Naive B cell (primary cell): ENCODE results near the gene SPI1. TPM values are rescaled to one million over a fixed set of nuclear protein-coding genes. Genes with fewer than 3 reads are reported as not detected.

Experiments used
- ATAC-seq, 2 donors: fragments of 150-1000 bp; cut with Tn5 transposase; 2 replicates each; pipeline ENCODE4 v1.10.0; 2021; ENCODE audit warnings: low read depth in 2 of 2, mild to moderate bottlenecking in 2 of 2, moderate library complexity in 2 of 2
- DNase-seq: peaks from one replicate; pipeline ENCODE4 v3.0.0; 2022
- H3K27ac Mint-ChIP-seq, 6 donors: one replicate each; pipeline ENCODE4 v1.8.0; 2020 to 2022; ENCODE audit warnings: mild to moderate bottlenecking in 6 of 6, mixed read lengths in 6 of 6, moderate library complexity in 5 of 6, inconsistent platforms in 2 of 6
- H3K27me3 Mint-ChIP-seq, 3 donors: one replicate each; pipeline ENCODE4 v1.8.0; 2021 to 2022; ENCODE audit warnings: mixed read lengths in 3 of 3, mild to moderate bottlenecking in 1 of 3
- H3K36me3 Mint-ChIP-seq, 2 donors: one replicate each; pipeline ENCODE4 v1.8.0; 2020 to 2022; ENCODE audit warnings: mixed read lengths in 2 of 2, inconsistent platforms in 1 of 2, mild to moderate bottlenecking in 1 of 2
- H3K4me1 Mint-ChIP-seq, 3 donors: one replicate each; pipeline ENCODE4 v1.8.0; 2020 to 2022; ENCODE audit warnings: mixed read lengths in 3 of 3, inconsistent platforms in 1 of 3, mild to moderate bottlenecking in 1 of 3, moderate library complexity in 1 of 3
- H3K4me3 Mint-ChIP-seq, 8 donors: one replicate each; pipeline ENCODE4 v1.8.0; 2020 to 2022; ENCODE audit warnings: mild to moderate bottlenecking in 8 of 8, mixed read lengths in 8 of 8, moderate library complexity in 8 of 8, inconsistent platforms in 2 of 8
- H3K9me3 Mint-ChIP-seq, 7 donors: one replicate each; pipeline ENCODE4 v1.8.0; 2020 to 2022; ENCODE audit warnings: mixed read lengths in 7 of 7, mild to moderate bottlenecking in 5 of 7, inconsistent platforms in 2 of 7, moderate library complexity in 1 of 7
- polyA plus RNA-seq, 6 donors: library from polyadenylated mRNA; unstranded; fragments of 300-500 nt; fragmentation: Illumina TruSeq; gene quantifications; one replicate each; pipeline ENCODE4 v1.2.3, GENCODE V29; 2021; ENCODE audit warnings: low read depth in 6 of 6

SPI1 gene
- polyA plus RNA-seq, 6 donors from 2014 or later, result 42.8 to 74.6 (median 51.7) TPM

GRCh38 chr11:47356998-47357329 is 21.4 kb downstream of the SPI1 start:
- H3K27me3 Mint-ChIP-seq, result no peaks in the 10 kb centered on the region
- H3K27ac Mint-ChIP-seq, result no peak overlapping the region
- H3K36me3 Mint-ChIP-seq, result peaks cover 0 to 6% of the 10 kb centered on the region in 2 donors
- no peak overlapping the region for H3K4me3 Mint-ChIP-seq
- H3K9me3 Mint-ChIP-seq, result no peaks in the 10 kb centered on the region
- peaks cover 19 to 26% (median 21%) of the 10 kb centered on the region in 3 donors for H3K4me1 Mint-ChIP-seq
- DNase-seq (no peak), ATAC-seq (no peak)

DNA sequence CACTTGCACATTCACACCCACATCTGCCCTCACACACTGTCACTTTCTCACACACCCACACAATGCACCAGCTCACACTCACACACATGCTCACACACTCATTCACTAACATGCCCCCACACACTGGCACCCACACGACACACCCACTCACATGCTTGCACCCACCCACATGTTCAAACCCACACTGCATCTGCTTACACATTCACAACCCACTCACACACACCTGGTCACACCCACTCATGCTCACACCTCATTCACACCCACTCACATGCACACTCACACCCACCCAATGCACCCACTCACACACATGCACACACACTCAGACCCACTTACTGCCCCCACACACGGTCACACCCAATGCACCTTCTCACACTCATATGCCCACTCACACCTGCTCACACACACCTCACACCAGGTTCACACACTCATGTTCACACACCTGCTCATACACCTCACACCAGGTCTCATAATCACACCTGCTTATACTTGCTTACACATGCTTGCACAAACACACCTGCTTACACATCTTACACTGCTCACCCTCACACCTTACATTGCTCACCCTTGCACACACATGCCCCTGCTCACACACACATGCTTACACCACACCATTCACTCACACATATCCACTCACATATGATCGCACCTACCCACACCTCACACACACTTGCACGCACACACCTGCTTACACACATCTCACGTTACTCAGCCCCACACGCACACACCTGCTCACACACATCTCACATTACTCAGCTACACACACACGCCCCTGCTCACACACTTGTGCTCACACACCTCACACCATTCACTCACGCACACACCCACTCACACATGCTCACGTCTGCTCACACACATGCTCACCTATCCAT is 22.0 kb downstream of the SPI1 start:
- ATAC-seq (no peak), DNase-seq (no peak)
- no peak overlapping the region for H3K4me3 Mint-ChIP-seq
- no peak overlapping the region for H3K27ac Mint-ChIP-seq
- H3K9me3 Mint-ChIP-seq, result no peaks in the 10 kb centered on the region
- no peaks in the 10 kb centered on the region for H3K27me3 Mint-ChIP-seq
- H3K4me1 Mint-ChIP-seq, result peaks cover 15 to 20% (median 17%) of the 10 kb centered on the region in 3 donors
- H3K36me3 Mint-ChIP-seq, result peaks cover 0 to 6% of the 10 kb centered on the region in 2 donors

DNA sequence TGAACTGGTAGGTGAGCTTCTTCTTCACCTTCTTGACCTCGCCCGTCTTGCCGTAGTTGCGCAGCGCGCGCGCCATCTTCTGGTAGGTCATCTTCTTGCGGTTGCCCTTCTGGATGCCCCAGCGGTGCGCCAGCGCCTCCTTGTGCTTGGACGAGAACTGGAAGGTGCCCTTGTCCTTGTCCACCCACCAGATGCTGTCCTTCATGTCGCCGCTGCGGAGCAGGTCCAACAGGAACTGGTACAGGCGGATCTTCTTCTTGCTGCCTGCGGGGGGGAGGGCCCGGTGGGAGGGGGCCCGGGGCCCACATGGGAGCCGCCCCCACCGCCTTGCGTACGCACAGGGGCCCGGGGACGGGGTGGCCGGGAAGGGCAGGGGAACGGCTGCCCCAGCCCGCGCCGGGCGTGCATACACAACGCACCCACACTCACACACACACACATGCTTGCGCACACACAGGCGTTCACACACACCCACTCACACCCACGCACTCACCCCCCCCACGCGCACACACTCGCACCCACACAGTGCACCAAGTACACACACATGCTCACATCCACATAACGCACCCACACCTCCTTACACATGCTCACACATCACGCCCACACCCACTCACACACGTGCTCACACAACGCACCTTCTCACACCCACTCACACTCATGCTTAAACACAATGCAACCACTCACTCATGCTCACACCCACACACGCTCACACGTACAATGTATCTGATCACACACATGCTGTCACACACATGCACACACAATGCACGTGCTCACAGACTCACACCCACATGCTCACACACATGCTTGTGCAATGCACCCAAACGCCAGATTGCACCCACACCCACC is 22.8 kb downstream of the SPI1 start:
- Mint-ChIP-seq H3K4me1 (peaks cover 14 to 16% (median 15%) of the 10 kb centered on the region in 3 donors), H3K36me3 (peaks cover 0 to 6% of the 10 kb centered on the region in 2 donors), H3K4me3 (no peak overlapping the region), H3K27me3 (no peaks in the 10 kb centered on the region), H3K27ac (no peak overlapping the region), H3K9me3 (no peaks in the 10 kb centered on the region)
- no peak for ATAC-seq
- no peak for DNase-seq

DNA sequence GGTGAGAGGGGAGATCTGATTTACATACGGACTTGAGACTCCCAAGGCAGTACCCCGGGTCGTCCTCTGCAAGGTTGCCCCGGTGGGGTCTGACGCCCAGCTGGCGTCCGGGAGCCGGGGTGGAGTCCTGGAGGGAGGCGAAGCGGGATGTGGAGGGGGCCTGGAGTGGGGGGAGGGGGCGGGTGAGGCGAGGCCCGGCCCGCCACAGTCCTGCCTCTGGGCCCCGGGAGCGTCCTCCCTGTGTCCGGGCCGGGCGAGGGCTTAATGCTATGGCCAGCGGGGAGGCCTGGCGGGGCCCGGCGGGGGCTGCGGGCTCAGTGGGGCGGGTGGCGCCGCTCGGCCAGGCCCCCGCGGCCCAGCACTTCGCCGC is 23.4 kb downstream of the SPI1 start:
- Mint-ChIP-seq H3K27ac (no peak overlapping the region), H3K4me3 (no peak overlapping the region), H3K36me3 (peaks cover 0 to 6% of the 10 kb centered on the region in 2 donors), H3K27me3 (no peaks in the 10 kb centered on the region), H3K9me3 (no peaks in the 10 kb centered on the region), H3K4me1 (peaks cover 8 to 15% (median 13%) of the 10 kb centered on the region in 3 donors)
- ATAC-seq (no peak), DNase-seq (no peak)

DNA sequence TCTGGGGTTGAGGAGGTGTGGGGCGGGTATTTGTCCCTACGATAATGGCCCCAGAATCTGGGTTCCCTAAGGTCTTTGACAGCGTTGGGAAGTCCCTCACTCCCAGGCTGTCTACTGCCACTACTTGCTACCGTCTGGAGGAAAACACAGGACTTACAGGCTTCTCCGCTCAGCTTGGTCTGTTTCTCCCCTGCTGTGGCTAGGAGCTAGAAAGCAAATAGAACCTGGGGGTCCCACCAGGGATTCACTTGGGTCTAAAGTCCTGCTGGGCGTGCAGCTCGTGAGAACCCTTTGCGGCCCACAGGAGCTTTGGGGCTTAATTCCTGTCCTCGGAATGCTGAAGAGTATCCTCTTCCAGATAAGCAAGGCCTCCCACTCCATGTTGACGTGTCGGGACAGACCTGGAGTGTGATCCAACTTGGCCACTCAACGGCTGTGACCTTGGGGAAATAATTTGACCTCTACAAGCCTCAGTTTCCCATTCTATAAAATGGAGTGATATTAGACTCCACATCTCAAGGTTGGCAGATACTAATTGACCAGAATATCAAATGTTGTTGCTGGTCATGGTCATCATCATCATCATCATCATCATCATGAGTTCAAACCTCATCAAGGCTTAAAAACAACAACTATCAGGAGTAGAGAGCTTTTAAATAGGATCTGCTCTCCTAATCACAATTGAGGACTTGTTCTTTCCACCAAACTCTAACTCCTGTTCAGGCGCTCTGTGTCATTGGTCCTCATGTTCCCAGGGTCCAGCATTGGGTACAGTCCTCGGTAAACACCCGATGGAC is 24.2 kb downstream of the SPI1 start:
- no peak overlapping the region for H3K27ac Mint-ChIP-seq
- peaks cover under 1 to 8% (median 6%) of the 10 kb centered on the region in 3 donors for H3K4me1 Mint-ChIP-seq
- H3K4me3 Mint-ChIP-seq, result no peak overlapping the region

DNA sequence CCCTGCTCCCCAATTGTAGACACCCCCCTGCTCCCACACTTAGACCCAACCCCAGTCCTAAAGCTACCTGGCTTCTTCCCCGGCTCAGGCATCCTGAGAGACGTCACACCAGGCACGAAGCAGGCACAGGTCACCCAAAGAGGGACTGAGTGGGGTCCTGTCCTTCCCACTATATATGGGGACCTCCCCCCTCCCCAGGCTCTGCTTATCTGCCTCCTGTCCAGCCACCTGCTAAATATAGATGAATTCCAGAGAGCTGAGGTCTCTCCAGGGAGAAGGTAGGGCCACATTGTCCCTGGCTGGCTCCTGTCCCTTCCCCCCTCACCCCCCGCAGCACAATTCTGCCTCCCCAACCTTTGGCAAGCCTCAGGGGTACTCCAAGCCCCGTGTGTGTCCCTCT is 25.8 kb downstream of the SPI1 start, which contains the start of gene MYBPC3:
MYBPC3 (minus strand) TSS at position 147 of the 400 bp plus-strand sequence; CDS start at position 92, 55 bp downstream.
- H3K27ac Mint-ChIP-seq, result peak within 1 kb of the TSS in 2 of 6 donors; percentile 7 to 39
- H3K4me3 Mint-ChIP-seq, result no peak within 1 kb of the TSS
- no peak for DNase-seq

More for the DNA sequence above, 24.2 kb downstream of the SPI1 start:
- DNase-seq (no peak), ATAC-seq (no peak)
- Mint-ChIP-seq H3K9me3 (no peaks in the 10 kb centered on the region), H3K36me3 (peaks cover 0 to 6% of the 10 kb centered on the region in 2 donors), H3K27me3 (no peaks in the 10 kb centered on the region)

GRCh38 chr11:47351156-47352126 is 26.9 kb downstream of the SPI1 start:
- Mint-ChIP-seq H3K27me3 (no peaks in the 10 kb centered on the region), H3K36me3 (peaks cover 0 to 6% of the 10 kb centered on the region in 2 donors), H3K9me3 (no peaks in the 10 kb centered on the region), H3K27ac (peak overlapping the region in 2 of 6 donors; percentile 10 to 47), H3K4me3 (no peak overlapping the region), H3K4me1 (peaks cover 0 to 4% (median 4%) of the 10 kb centered on the region in 3 donors)
- ATAC-seq, result no peak
- DNase-seq, result no peak

More for the DNA sequence above, 25.8 kb downstream of the SPI1 start, which contains the start of gene MYBPC3:
- Mint-ChIP-seq H3K9me3 (no peaks in the 10 kb centered on the region), H3K27me3 (no peaks in the 10 kb centered on the region), H3K36me3 (peaks cover 0 to 6% of the 10 kb centered on the region in 2 donors), H3K4me1 (peaks cover 0 to 4% (median 4%) of the 10 kb centered on the region in 3 donors)
- ATAC-seq, result no peak

GRCh38 chr11:47350315-47350714 is 28.0 kb downstream of the SPI1 start:
- Mint-ChIP-seq H3K27ac (peak overlapping the region in 1 of 6 donors; percentile 47), H3K9me3 (no peaks in the 10 kb centered on the region), H3K27me3 (no peaks in the 10 kb centered on the region), H3K4me3 (no peak overlapping the region), H3K36me3 (peaks cover 0 to 6% of the 10 kb centered on the region in 2 donors), H3K4me1 (peaks cover 0 to 4% (median 4%) of the 10 kb centered on the region in 3 donors)
- ATAC-seq (no peak), DNase-seq (no peak)

DNA sequence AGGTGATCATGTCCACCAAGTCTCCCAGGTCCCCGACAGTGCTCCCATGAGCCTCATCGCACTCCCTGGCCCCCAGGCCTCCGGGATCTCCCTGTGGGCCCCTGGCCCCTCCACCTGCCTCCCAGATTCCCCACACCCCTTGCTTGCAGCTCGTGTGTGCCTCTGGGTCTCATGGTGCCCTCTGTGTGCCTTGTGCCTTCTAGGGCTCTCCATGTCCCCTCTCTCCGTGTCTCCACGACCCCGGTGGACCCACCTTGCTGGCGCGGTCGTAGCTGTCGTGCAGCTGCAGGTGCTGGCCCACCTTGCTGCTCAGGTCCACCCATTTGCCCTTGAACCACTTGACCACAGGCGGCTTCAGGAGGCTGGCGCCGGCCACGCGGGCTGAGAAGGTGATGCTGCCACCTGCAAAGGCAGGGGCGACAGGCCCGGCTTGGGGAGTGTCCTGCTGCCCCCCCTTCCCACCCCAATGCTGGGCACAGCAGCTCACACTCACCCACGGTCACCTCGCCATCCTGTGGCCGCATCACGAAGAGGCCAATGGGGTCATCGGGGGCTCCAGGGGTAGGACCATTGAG is 28.7 kb downstream of the SPI1 start:
- DNase-seq (no peak), ATAC-seq (no peak)
- H3K27ac Mint-ChIP-seq, result peak overlapping the region in 1 of 6 donors; percentile 13
- no peaks in the 10 kb centered on the region for H3K9me3 Mint-ChIP-seq
- H3K4me1 Mint-ChIP-seq, result peaks cover 0 to 4% (median 4%) of the 10 kb centered on the region in 3 donors
- peak overlapping the region in 1 of 8 donors; percentile 42 for H3K4me3 Mint-ChIP-seq
- H3K36me3 Mint-ChIP-seq, result peaks cover 0 to 5% of the 10 kb centered on the region in 2 donors
- no peaks in the 10 kb centered on the region for H3K27me3 Mint-ChIP-seq

DNA sequence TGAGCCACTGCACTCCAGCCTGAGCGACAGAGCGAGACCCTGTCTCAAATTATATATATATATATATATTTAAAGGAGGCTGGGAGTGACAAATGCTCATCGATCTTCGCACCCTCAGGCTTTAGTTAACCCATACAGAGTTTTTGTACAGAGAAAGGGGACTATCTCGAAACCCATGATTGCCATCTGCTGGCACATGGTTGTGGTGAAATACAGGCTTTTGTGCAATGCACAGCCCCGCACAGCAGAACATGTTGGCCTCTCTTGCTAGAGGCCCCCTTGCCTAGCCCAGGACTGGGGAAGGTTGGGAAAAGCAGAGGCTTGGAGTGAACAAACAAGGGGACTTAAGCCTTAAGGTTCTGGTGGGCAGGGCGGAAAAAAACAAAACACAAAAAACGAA is 29.5 kb downstream of the SPI1 start:
- H3K27me3 Mint-ChIP-seq, result no peaks in the 10 kb centered on the region
- ATAC-seq (no peak), DNase-seq (no peak)
- no peaks in the 10 kb centered on the region for H3K36me3 Mint-ChIP-seq
- peaks cover 0 to 4% (median 4%) of the 10 kb centered on the region in 3 donors for H3K4me1 Mint-ChIP-seq
- no peaks in the 10 kb centered on the region for H3K9me3 Mint-ChIP-seq
- H3K27ac Mint-ChIP-seq, result peak overlapping the region in 1 of 6 donors; percentile 55
- no peak overlapping the region for H3K4me3 Mint-ChIP-seq

DNA sequence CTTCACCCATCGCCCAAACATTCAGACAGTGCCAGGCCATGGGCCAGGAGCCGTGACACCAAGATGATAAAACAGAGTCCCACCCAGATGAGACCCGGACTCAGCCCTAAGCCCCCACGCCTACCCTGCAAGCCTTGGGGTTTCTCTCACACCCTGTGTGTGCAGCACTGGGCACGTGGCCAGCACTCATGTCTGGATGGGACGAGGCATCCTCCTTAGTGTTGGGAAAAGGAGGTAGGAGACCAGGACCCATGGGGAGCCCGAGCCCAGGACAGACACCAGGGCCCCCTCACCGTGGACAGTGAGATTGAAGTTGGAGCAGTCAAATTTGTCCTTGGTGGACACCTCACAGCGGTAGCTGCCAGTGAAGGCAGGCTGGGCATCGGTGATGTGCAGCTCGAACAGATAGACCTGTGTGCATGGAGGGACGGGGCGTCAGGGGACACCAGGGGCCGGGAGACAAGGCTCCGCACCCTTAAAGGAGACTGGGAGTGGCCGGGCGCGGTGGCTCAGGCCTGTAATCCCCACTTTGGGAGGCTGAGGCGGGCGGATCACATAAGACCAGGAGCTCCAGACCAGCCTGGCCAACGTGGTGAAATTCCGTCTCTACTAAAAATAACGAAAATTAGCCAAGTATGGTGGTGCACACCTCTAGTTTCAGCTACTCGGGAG is 30.1 kb downstream of the SPI1 start:
- no peaks in the 10 kb centered on the region for H3K27me3 Mint-ChIP-seq
- H3K4me1 Mint-ChIP-seq, result peaks cover 0 to 4% (median 4%) of the 10 kb centered on the region in 3 donors
- ATAC-seq (no peak), DNase-seq (no peak)
- H3K4me3 Mint-ChIP-seq, result no peak overlapping the region
- peak overlapping the region in 1 of 6 donors; percentile 90 for H3K27ac Mint-ChIP-seq
- H3K36me3 Mint-ChIP-seq, result no peaks in the 10 kb centered on the region
- no peaks in the 10 kb centered on the region for H3K9me3 Mint-ChIP-seq
